ENCODE data around the gene AQR.
"Not testable (repeated sequence)": the region's sequence is repeated elsewhere in the genome, so short reads cannot be mapped to it uniquely, and the experiment has no call there.

The AQR gene

DNA sequence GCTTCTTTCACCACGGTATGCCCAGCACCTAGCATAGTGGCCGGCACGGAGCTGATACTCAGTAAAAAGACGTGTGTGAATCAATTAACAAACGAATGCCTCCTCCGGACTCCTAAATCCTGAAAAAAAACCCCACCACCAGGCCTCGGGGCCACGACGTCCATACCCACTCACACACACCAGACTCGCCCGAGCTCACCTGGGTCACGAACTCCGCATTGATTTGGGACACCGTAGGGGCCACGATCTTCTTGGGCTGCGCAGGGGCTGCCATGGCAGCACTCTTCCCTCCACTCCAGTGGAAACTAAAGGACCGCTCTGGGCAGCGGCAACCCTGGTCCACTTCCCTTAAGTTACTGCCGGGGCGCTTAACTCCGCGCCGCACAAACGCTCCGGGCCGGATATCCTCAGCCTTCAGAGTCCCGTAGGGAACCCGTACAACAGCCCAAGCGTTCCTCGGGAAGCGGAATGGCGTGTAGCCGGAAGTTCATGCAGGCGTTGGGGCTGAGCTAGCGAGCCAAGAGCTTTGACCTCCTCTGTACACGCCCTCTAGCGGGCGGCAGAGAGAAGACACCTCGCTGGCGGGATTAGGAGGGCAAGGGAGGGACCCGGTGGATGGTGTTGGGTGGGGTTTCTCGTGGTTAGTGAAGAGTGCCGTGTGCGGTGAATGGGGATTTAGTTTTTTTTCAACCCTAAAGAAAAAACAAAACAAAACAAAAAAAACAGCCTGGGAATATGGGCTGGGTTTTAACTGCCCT, at the start of gene AQR:
TSS of gene AQR (minus strand) at position 403 of the 758 bp plus-strand sequence. CDS start at position 274, 129 bp downstream.
- DNase-seq: peak; percentile 87 to 88

DNA sequence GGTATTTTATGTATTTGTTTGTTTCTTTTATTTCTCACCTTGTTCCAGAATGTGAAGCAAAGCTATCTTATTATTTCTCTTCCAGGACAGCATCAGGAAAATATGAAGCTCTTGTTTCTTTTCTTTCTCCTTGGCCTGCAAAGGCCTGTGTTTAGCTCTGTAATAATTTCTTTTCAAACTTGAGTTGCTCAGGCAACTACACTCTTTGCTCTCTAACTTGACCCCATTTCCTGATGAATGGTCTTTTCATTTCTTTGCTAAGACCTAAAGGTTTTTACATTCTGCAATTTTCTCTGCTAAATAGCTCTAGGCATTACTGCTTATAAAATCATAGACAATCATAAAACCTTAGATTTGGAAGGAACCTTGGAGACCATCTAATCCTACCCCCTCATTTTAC, 44.7 kb upstream of the AQR start:
- no peak for DNase-seq

DNA sequence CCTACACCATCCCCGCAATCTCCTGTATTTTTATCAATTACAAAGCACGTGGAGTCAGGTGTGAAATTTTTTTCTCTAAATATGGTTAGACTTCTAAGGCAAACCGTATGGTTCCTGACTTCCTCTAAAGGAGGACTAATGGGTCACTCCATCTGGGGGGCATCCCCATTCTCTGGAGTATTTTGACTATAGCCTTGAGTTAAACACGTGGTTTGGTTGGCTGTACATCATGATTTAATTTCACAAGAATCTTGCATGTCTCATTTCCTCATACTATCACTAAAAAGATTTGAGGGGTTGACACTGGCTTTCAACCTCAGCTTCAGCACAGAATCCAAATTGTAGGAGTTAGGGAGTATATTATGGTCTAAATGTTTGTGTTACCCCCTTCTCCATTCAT, 43.8 kb upstream of the AQR start:
- DNase-seq: no peak

DNA sequence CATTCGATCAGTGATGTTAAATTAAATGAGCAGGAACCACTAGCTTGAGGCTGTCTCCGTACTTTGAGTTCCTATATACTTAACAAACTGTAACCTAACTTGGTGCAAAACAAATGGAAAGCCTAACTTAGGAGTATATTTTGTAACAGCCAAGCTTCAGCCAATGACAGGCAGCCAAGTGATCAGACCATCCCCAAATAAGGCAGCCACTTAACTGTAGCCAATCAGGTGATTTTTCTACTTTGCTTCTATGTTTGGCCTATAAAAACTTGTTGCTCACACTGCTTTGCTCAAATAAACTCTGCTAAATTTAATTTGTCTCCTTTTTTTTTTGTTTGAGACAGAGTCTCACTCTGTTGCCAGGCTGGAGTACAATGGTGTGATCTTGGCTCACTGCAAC, 37.9 kb upstream of the AQR start:
- DNase-seq: no peak

DNA sequence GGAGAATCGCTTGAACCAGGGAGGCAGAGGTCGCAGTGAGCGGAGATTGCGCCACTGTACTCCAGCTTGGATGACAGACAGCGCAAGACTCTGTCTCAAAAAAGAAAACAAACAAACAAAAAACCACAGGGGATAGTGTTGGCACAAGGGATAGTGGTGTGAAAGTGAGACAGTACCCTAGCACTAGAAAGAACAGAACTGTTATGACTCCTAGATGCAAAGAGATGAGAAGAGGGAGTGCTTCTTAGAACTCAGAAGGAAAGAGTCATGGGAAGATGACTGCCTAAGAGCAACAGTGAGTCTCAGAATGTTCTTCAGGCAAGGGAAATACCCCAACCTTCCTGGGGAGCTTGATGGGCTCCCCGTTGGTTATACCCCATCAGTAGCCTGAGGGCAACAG, 36.4 kb upstream of the AQR start:
- DNase-seq: no peak

DNA sequence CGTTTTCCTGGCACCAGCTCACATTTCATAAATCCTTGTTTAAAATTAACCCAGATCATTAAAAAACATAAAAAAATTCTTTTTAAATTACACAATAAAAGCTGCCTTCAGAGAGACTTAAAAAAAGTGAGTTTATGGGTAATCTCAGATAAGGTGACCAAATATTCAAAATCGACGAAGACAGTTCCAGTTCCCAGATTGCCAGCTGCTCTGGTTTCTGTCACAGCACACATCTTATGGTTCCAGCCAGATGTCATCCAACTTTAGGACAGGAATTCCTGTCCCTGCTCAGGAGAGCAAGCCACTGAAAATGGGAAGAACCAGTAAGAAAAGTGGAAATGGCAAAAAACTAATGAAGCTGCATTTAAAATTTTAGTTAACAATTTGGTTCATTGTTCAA, 34.4 kb upstream of the AQR start:
- no peak for DNase-seq

DNA sequence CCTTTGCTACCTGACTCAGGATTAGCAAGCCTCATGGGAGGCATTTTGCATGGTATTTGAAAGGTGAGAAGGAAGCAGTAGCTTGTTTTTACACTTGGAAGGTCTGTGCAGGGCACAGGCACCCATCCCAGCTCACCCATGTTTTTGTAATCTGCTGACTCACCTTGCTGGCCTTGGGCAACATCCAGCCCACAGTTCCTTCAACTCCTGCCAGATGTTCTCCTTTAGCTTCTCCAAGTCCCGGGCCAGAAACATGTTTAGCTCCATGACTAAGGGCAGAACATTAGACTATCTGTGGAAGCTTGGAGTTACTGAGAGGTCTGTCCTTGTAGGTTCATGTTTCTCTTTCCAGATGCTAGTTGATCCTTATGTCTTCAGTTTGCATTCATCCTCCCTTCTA, 31.0 kb upstream of the AQR start:
- no peak for DNase-seq

DNA sequence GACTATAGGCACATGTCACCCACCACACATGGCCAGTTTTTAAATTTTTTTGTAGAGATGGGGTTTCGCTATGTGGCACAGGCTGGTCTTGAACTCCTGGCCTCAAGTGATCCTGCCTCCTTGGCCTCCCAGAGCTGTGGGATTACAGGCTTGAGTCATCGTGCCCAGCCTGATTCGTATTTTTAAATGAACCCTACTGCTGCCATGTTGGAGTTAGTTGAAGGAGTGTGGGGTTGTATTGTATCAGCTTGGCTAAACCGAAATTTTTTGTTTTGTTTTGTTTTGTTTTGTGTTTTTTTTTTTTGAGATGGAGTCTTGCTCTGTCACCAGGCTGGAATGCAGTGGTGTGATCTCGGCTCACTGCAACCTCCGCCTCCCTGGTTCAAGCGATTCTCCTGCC, 30.4 kb upstream of the AQR start:
- DNase-seq: no peak

DNA sequence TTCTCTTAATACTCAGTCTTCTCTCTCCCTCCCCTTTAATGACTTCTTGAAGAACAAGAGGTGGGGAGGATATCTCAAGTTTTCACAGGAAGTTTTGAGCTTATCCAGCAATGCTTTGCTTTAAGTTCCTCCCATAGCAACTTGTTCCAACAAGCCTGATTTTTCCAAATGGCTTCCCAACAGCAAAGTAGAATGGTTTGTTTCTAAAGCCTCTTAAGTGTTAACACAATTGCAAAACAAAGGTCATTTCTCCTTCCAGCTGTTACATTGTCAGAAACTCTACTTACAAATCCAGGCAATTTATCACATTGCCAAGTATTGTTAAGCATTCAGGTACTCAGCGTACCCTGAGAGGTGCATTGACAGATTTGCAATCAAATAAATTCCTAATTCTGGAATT, 25.4 kb upstream of the AQR start:
- DNase-seq: no peak

DNA sequence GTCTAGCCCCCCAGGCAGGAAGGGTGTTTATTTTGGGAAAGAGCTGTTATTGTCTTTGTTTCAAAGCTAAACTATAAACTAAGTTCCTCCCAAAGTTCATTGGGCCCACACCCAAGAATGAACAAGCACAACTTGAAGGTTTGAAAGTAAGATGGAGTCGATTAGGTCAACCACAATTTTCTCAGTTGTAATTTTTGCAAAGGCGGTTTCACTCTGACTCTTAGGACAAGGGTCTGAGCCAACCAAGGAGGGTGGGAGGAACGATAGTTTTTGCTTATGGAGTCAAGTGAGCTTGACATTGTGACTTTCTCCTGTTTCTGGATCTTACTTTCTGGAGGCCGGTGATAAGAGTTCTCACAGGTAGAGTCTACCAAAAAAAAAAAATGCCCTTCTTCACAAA, 24.3 kb upstream of the AQR start:
- DNase-seq: no peak

DNA sequence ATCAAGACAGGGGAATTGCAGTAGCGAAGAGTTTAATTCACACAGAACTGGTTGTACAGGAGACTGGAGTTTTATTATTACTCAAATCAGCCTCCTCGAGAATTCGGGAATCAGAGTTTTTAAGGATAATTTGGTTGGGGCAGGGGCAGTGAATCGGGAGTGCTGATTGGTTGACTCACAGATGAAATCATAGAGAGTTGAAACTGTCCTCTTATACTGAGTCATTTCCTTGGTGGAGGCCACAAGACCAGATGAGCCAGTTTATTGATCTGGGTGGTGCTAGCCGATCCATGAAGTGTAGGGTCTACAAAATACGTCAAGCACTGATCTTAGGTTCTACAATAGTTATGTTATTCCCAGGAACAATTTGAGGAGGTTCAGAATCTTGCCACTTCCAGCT, 23.9 kb upstream of the AQR start:
- DNase-seq: no peak

DNA sequence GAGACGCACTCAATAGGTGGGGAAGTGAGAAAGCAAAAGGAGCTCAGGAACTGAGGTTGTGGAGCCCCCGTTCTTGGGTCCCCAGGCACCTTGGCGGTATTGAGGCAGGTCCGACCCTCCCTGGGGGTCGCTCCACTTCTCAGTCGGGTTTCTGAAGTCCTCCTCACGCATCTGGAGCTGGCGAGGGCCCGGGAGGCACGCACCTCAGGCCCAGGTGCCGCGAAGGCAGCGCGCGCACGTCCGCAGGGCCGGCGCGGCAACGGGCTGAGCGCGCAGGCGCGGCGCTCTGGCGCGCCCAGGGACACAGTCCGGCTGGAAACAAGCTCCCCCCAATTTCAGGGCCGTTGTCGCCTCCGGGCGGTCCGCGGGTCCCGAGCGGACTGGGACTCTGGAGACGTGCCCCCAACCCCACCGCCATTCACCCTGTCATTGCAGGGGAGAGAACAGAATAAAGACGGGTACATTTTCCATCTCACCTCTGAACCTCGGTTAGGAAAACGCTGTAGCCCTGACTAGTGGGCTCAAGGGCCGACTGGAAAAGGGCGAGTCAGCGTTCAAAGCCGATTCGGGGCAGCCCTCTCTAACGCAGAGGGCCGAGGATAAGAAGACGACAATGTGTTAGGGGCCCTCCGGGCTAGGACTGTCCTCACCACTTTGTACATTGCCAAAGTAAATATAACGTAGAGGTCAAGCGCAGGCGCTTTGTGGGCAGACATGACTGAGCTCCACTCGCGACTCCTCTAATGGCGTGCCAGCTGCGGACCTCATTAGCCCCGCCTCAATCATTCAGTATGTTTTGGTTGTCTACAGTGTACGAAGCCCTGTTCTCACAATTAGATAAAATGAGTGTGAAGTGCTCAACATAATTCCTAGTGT, 18.7 kb upstream of the AQR start, which contains the start of gene ZNF770:
TSS of gene ZNF770 (minus strand) at position 261 of the 876 bp plus-strand sequence. CDS start 4,853 bp downstream, outside the sequence.
- DNase-seq: peak; percentile 40 to 68

DNA sequence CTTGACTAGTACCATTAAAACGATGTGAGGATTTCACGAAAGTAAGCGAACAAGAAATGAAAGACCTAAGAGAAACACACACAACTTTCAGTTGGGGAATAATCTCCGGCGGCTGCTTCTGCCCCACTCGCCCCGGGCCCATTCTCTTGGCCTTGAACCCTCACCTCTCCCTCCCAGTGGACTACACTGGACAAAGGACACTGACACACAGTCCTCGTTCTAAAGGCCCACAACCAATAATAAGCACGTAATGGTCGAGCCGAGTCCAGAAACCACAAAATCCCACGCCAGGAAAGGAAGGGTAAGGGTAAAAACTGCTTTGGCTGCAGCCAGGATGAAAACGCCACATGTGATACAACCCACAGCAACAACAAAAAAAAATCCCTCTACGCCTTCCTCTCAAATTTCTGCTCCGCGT, 18.1 kb upstream of the AQR start:
- DNase-seq: no peak

DNA sequence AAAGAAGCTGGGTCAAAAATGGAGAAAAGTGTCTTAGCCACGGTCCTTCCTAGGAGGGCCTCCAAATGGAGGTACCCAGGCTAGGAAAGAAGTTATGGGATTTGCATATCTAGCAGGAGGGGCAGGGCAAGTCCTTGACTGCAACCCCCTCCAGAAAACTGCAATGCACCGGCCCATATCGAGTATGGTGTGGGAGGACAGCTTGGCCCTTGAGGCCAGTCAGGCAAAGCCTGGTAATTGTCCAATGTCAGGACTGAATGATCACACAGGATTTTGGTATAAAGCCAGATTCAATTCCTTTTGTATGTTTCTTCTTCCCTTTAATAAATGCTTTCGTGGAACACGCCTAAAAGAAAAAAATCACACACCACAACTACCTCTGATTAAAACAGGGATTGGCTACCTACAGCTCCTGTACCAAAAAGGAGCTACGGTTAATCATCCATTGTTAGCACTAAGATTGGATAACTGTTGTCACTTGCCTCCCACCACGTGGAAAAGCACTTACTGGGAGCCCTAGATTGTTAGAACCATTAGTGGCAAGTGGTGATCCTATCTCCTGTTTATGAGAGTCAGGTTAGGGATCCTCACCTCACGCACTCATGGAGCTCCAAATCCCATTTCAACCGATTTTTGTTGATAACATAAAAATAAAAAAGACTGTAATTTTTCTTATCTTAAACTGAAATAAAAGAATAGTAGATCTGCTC, 17.4 kb upstream of the AQR start:
- no peak for DNase-seq

DNA sequence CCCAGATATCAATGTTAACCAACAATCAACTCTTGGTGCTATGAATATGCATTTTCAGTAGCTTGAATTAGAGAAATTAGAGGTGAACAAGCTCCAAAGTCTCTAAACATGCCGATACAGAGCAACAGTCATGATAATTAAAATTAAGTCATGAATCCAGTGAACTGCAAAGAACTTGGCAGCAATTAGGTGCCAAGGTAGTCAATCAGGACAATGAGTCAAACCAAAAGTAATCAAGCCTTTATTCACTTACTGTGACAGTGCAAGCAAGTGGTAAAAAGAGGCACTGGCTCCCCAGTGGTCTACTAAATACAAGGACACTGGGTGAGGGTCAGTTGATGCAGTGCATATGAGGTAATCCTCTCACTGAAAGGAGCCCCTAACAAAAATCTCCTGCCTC, 16.8 kb upstream of the AQR start:
- DNase-seq: no peak

DNA sequence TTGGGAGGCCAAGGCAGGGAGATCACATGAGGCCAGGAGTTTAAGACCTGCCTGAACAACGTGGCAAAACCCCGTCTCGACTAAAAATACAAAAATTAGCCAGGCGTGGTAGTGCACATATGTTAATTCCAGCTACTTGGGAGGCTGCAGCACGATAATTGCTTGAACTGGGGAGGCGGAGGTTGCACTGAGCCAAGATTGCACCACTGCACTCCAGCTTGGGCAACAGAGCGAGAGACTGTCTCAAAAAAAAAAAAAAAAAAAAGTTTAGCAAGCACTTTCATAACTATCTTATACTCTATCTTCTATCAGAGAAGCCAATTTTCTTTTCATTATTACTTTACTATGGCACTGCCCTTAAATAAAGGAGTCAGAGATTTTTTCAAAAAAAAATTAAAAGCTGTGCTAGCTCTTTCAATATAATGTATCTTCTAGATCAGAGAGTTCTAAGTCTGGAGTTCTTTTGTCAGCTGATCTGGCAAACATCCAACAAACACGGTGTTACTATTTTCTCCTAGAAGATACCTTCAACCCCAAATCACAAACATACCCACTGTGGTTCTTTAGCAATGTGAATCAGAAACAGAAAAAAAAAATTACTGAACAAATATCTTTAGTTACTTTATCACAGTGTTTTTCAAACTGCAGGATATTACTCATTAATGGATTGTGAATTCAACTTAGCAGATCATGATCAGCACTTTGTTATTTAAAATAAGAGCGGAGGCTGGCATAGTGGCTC, 15.5 kb upstream of the AQR start:
- DNase-seq: no peak

DNA sequence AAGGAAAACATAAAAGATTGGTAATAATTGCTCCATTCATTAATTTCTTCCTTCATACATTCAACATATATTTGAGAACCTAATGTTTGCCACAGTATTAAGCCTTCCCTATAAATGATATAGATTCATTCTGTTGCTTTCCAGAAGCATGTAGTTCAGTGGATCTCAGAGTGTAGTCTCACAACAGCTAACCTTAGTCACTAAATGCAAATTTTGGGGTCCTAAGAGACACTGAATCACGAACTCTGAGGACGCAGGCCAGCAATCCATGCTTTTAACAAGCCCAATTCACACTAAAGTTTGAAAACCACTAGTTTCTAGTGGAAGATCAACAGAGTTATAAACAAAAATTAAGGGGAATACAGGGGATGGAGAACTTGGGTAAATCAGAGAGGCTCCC, 7.2 kb upstream of the AQR start:
- DNase-seq: no peak

DNA sequence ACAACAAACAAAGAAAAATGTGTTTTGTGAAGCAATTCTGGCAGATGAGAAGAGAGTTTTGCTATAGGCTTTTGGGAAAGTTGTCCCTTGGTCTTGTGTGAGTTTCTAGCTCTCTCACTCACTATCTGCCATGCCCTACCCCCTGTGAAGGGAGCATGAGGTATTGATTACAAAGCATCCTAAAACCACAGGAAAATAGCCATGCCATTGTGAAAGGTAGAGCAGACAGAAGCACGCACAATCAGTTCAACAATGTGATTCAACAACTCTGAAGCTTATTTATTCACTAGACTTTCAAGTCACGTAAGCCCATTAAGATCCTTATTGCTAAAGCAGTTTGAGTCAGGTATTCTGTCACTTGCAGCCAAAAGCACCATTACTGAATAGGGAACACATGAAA, 6.5 kb upstream of the AQR start:
- no peak for DNase-seq

DNA sequence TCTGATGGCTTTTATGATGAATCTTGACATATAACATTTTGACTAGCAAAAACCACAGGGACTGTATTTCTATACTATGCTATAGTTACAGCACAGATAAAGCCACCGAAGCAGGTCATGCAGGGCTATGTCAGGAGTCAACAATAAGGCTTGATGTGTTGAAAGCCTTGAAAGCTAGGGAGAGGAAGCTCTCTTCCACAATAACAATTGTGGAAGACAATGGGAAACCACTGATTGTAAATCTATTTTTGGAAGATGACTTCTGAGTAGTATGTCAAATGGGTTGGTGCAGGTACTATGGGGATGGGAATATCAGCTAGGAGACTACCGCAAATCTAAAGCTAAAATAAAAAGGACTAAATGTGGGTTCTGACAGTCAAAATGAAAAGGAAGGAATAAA, 4.0 kb upstream of the AQR start:
- no peak for DNase-seq

DNA sequence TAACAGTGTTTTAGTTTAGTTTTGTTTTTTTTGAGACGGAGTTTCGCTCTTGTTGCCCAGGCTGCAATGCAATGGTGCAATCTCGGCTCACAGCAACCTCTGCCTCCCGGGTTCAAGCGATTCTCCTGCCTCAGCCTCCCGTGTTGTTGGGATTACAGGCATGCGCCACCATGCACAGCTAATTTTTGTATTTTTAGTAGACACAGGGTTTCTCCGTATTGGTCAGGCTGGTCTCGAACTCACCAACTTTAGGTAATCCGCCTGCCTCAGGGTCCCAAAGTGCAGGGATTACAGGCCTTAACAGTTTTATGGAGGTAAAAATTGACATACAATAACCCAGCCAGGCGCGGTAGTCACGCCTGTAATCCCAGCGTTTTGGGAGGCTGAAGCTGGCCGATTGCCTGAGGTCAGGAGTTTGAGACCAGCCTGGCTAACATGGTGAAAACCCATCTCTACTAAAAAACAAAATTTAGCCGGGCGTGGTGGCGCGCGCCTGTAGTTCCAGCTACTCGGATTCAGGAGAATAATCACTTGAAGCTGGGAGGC, 629 bp upstream of the AQR start:
- DNase-seq: not testable (repeated sequence)

DNA sequence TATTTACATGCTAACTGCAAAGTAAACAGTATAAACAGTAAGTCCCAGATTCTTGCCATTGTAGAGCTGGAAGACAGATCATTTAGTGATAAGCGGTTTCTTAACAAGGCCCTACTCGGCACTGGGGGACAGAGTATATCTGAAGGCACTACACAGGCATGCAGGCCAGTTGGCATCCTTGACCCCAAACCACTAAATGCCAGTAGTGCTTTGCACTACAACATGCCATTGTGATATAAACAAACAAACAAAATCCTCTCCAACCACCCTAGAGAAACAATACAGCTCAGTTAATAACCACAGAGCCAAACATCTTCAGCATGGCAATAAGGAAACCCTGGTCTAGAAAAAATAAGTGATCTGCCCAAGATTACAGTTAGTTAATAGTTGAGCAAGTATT, 5.3 kb downstream of the AQR start:
- DNase-seq: no peak

DNA sequence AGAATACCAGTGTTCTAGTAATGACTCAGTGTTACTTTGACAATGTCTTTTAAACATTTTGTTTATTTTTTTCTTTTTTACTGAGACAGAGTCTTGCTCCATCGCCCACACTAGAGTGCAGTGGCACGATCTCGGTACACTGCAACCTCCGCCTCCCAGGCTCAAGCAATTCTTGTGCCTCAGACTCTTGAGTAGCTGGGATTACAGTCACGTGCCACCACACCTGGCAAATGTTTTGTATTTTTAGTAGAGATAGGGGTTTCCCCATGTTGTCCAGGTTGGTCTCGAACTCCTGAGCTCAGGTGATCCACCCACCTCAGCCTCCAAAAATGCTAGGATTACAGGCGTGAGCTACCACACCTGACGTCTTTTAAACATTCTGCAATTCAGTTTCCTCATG, 15.7 kb downstream of the AQR start:
- no peak for DNase-seq

DNA sequence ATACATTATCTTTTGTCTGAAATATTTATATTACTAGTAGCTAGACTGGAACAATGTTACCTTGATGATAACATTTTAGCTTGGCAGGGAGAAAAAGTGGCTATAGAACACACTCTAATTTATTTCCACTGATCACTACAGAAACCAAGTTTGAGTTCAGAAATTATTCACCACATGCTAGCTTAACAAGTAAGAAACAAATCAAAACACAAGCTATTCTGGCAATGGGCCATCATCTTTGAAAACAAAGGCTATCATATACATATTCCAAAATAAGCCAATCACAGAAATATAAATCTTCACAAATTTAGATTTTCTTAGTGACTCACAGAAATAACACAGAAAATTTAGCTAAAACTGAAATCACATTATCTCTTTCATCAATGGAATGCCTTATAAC, 17.1 kb downstream of the AQR start:
- no peak for DNase-seq

Data from NCI-H1930 (cell line).